ENCODE results near the gene ANKS3.

ANKS3 gene

GRCh38 chr16:4724661-4725270 lies 9.3 kb downstream of the ANKS3 start:
- no peak for DNase-seq (ENCODE audit: low spot score)

GRCh38 chr16:4723071-4723767 lies 10.9 kb downstream of the ANKS3 start:
- DNase-seq (ENCODE audit: low spot score), result no peak

GRCh38 chr16:4718466-4718865 lies 15.6 kb downstream of the ANKS3 start:
- no peak for DNase-seq (ENCODE audit: low spot score)

- no peak for DNase-seq (ENCODE audit: low spot score)
Measured at GRCh38 chr16:4714996-4715395, 19.1 kb downstream of the ANKS3 start.

GRCh38 chr16:4713663-4714501 lies 20.2 kb downstream of the ANKS3 start:
- DNase-seq (ENCODE audit: low spot score), result no peak

GRCh38 chr16:4709481-4709880 lies 24.6 kb downstream of the ANKS3 start:
- no peak for DNase-seq (ENCODE audit: low spot score)

GRCh38 chr16:4706871-4707270 lies 27.2 kb downstream of the ANKS3 start:
- DNase-seq (ENCODE audit: low spot score), result no peak

- DNase-seq (ENCODE audit: low spot score), result no peak
Measured at GRCh38 chr16:4704913-4705312, 29.2 kb downstream of the ANKS3 start.

GRCh38 chr16:4704491-4704890 lies 29.6 kb downstream of the ANKS3 start:
- no peak for DNase-seq (ENCODE audit: low spot score)

GRCh38 chr16:4703906-4704305 lies 30.2 kb downstream of the ANKS3 start:
- DNase-seq (ENCODE audit: low spot score), result no peak

- DNase-seq (ENCODE audit: low spot score), result no peak
Measured at GRCh38 chr16:4702466-4702808, 31.6 kb downstream of the ANKS3 start.

- no peak for DNase-seq (ENCODE audit: low spot score)
Measured at GRCh38 chr16:4701791-4702465, 32.1 kb downstream of the ANKS3 start.

- no peak for DNase-seq (ENCODE audit: low spot score)
Measured at GRCh38 chr16:4700997-4701743, 32.9 kb downstream of the ANKS3 start.

- no peak for DNase-seq (ENCODE audit: low spot score)
Measured at GRCh38 chr16:4700380-4700996, 33.6 kb downstream of the ANKS3 start.

- no peak for DNase-seq (ENCODE audit: low spot score)
Measured at GRCh38 chr16:4699046-4699556, 35.0 kb downstream of the ANKS3 start.

GRCh38 chr16:4698321-4699045 lies 35.6 kb downstream of the ANKS3 start:
- no peak for DNase-seq (ENCODE audit: low spot score)

GRCh38 chr16:4697848-4698291 lies 36.2 kb downstream of the ANKS3 start:
- DNase-seq (ENCODE audit: low spot score), result no peak

GRCh38 chr16:4696905-4697847 lies 36.9 kb downstream of the ANKS3 start:
- no peak for DNase-seq (ENCODE audit: low spot score)

- DNase-seq (ENCODE audit: low spot score), result no peak
Measured at GRCh38 chr16:4696172-4696904, 37.7 kb downstream of the ANKS3 start.
